PC-9 (cell line): ENCODE measurements around the gene CNTNAP2. TPM values are rescaled to one million over a fixed set of nuclear protein-coding genes. Genes with fewer than 3 reads are reported as not detected.
A peak's percentile ranks its signal among the peaks of the same experiment; 100 is the strongest.

Experiments
- BruUV-seq: library from RNA; stranded (reverse); fragments of 400-500 nt; replicated peaks from 2 replicates; lab custom pipeline; 2021; lab: Mats Ljungman, UMichigan
- CTCF ChIA-PET: fragments of 300-600 bp; sonication (Branson Sonifier 250); formaldehyde crosslinking; loops from one replicate; lab custom pipeline; 2022; ENCODE audit warnings: antibody characterized with exemption; lab: Charles Lee
- POLR2A ChIA-PET: fragments of 300-600 bp; sonication (Branson Sonifier 250); formaldehyde crosslinking; loops from one replicate; lab custom pipeline; 2022; ENCODE audit warnings: antibody characterized with exemption; ENCODE audit not compliant: unreplicated experiment; lab: Charles Lee
- DNase-seq, 2 experiments: peaks; one replicate each; pipeline versions ENCODE4 v3.0.0 to v3.0.0-alpha.2; 2015 to 2022; ENCODE audit warnings: mixed read lengths in 1 of 2
- H2AFZ ChIP-seq: fragments of 200-600 bp; sonication (generic); 2 replicates; pipeline ENCODE4 v1.8.1; 2017; ENCODE audit warnings: antibody characterized with exemption
- H3F3A ChIP-seq: fragments of 200-600 bp; sonication (generic); 2 replicates; pipeline ENCODE4 v1.8.1; 2017; ENCODE audit warnings: antibody characterized with exemption, mild to moderate bottlenecking, low read depth; ENCODE audit not compliant: insufficient read depth
- H3K27ac ChIP-seq: fragments of 200-600 bp; sonication (generic); 2 replicates; pipeline ENCODE4 v1.6.1; 2016; ENCODE audit warnings: mixed run types
- H3K27me3 ChIP-seq: fragments of 200-600 bp; sonication (generic); 2 replicates; pipeline ENCODE4 v1.6.1; 2016; ENCODE audit warnings: low read depth, mixed run types; ENCODE audit not compliant: insufficient read depth
- H3K36me3 ChIP-seq: fragments of 200-600 bp; sonication (generic); 2 replicates; pipeline ENCODE4 v1.6.1; 2016; ENCODE audit warnings: low read depth, mixed run types
- H3K4me1 ChIP-seq: fragments of 200-600 bp; sonication (generic); replicated peaks from 2 replicates; pipeline ENCODE4 v1.6.1; 2016; ENCODE audit warnings: mixed run types; ENCODE audit not compliant: insufficient read depth
- H3K4me2 ChIP-seq: fragments of 200-600 bp; sonication (generic); 2 replicates; pipeline ENCODE4 v1.6.1; 2017; ENCODE audit warnings: mixed run types
- H3K4me3 ChIP-seq: fragments of 200-600 bp; sonication (generic); 2 replicates; pipeline ENCODE4 v1.6.1; 2016; ENCODE audit warnings: mixed run types
- H3K79me2 ChIP-seq: fragments of 200-600 bp; sonication (generic); 2 replicates; pipeline ENCODE4 v1.6.1; 2017; ENCODE audit warnings: low read depth, mixed run types
- H3K9me2 ChIP-seq: fragments of 200-600 bp; sonication (generic); 2 replicates; pipeline ENCODE4 v1.8.1; 2017; ENCODE audit warnings: mild to moderate bottlenecking; ENCODE audit not compliant: insufficient read depth
- H3K9me3 ChIP-seq: fragments of 200-600 bp; sonication (generic); 2 replicates; pipeline ENCODE4 v1.8.1; 2016; ENCODE audit warnings: low read depth; ENCODE audit not compliant: insufficient read depth
- H4K20me1 ChIP-seq: fragments of 200-600 bp; sonication (generic); 2 replicates; pipeline ENCODE4 v1.8.1; 2017; ENCODE audit not compliant: insufficient read depth
- CTCF ChIP-seq: fragments of 200-600 bp; sonication (generic); conservative IDR thresholded peaks from 2 replicates; pipeline ENCODE4 v1.6.1; 2017; ENCODE audit warnings: mixed run types, antibody characterized with exemption, mild to moderate bottlenecking, moderate library complexity
- EZH2 ChIP-seq: fragments of 200-600 bp; sonication (generic); IDR thresholded peaks from 2 replicates; pipeline ENCODE4 v1.8.0; 2017; ENCODE audit warnings: antibody characterized with exemption, low read depth
- intact Hi-C: fragments of 100-400 bp; cut with micrococcal nuclease; formaldehyde crosslinking; loops from one replicate; pipeline ENCODE4 v1.10.0; 2022; ENCODE audit not compliant: unreplicated experiment
- total RNA-seq: library from RNA; stranded (reverse); gene quantifications from 2 replicates; pipeline ENCODE4 v1.2.3, GENCODE V29; 2021

The CNTNAP2 gene
- total RNA-seq, 1 experiment from 2014 or later = not detected

DNA sequence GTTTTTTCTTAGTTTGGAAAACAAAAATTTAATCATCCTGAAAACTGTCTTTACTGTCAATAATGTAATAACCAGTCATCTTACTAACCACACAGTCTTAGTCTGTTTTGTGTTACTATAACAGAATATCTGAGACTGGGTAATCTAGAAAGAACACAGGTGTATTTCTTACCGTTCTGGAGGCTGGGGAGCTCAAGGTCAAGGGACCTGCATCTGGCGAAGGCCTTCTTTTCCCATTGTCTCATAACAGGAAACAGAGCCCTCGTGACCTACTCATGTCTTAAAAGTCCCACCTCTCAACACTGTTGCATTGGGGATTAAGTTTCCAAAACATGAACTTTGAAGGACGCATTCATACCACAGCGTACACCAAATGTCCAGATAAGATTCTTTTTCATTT, 932.3 kb downstream of the CNTNAP2 start:
- H3K79me2 ChIP-seq = no peaks in the 10 kb centered on the region
- BruUV-seq = no TSS peak
- H3K27me3 ChIP-seq = no peaks in the 10 kb centered on the region
- intact Hi-C loops = no loop called here
- DNase-seq = no peak
- ChIA-PET CTCF (no interaction called here), POLR2A (no interaction called here)
- no peaks in the 10 kb centered on the region for H3K36me3 ChIP-seq
- H3K27ac ChIP-seq = no peak overlapping the region
- no peaks in the 10 kb centered on the region; the same call in 1 of the 2 replicates for H3K9me2 ChIP-seq
- H3K4me3 ChIP-seq = no peak overlapping the region
- TF ChIP-seq CTCF (no peak), EZH2 (no peak)
- H3K4me2 ChIP-seq = no peak overlapping the region
- H4K20me1 ChIP-seq = no peaks in the 10 kb centered on the region
- peaks cover 3% of the 10 kb centered on the region; the same call in 1 of the 2 replicates for H3K9me3 ChIP-seq
- 0 out of 2 replicates have a peak overlapping the region, but pooled peaks have one; percentile 55 for H2AFZ ChIP-seq
- H3F3A ChIP-seq = no peaks in the 10 kb centered on the region
- H3K4me1 ChIP-seq = no peaks in the 10 kb centered on the region

DNA sequence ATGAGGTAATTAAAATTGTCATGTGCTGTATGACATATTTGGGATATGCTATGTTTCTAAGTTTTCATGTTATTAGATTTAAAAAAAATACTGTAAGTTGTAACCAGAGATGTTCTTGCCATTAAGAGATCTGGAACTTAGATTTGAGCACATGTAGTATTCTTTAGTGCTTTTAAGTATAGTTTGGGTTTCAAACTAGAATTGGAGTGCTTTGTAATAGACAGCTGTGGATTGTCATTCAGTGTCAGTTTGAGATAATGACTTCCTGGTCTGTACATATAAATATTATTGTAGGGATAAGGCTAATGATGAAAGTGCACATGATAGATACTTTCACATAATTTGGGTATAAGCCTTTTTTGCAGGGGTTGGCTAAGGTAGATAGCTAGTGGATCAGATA, 936.2 kb downstream of the CNTNAP2 start:
- no TSS peak for BruUV-seq
- POLR2A ChIA-PET = no interaction called here
- H3K36me3 ChIP-seq = no peaks in the 10 kb centered on the region
- intact Hi-C loops = no loop called here
- CTCF ChIA-PET = no interaction called here
- no peak overlapping the region for H2AFZ ChIP-seq
- no peaks in the 10 kb centered on the region for H3K9me2 ChIP-seq
- H3F3A ChIP-seq = no peaks in the 10 kb centered on the region
- no peaks in the 10 kb centered on the region for H3K27me3 ChIP-seq
- H3K79me2 ChIP-seq = no peaks in the 10 kb centered on the region
- no peak overlapping the region for H3K4me3 ChIP-seq
- no peak for DNase-seq
- H3K4me1 ChIP-seq = no peaks in the 10 kb centered on the region
- no peak for TF ChIP-seq CTCF
- TF ChIP-seq EZH2 = no peak
- peaks cover 3% of the 10 kb centered on the region; the same call in 1 of the 2 replicates for H3K9me3 ChIP-seq
- H4K20me1 ChIP-seq = no peaks in the 10 kb centered on the region
- no peak overlapping the region for H3K27ac ChIP-seq
- no peak overlapping the region for H3K4me2 ChIP-seq

DNA sequence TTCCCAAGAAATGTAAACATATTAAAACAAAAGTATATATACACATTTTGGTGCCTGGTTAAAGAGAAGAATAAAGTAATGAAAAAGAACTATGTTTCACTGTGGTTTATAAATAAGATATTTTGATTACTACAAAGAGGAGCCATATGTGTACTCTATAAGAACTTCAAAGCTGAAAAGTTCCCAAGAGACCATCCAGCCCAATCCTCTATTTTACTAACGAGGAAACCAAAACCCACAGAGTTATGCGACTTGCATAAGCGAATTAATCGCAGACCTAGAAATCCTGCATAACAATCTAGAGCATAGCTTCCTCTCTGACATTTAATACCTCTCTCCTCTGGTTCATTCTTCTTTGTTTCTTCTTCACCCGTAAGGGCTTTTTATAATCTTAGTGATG, 937.1 kb downstream of the CNTNAP2 start:
- Histone ChIP-seq H3K4me3 (no peak overlapping the region), H4K20me1 (no peaks in the 10 kb centered on the region), H3K79me2 (no peaks in the 10 kb centered on the region), H3K9me2 (no peaks in the 10 kb centered on the region), H3K27ac (no peak overlapping the region), H3K27me3 (no peaks in the 10 kb centered on the region), H3K4me2 (no peak overlapping the region), H2AFZ (no peak overlapping the region), H3K4me1 (no peaks in the 10 kb centered on the region), H3K9me3 (peaks cover 3% of the 10 kb centered on the region; the same call in 1 of the 2 replicates), H3K36me3 (no peaks in the 10 kb centered on the region), H3F3A (no peaks in the 10 kb centered on the region)
- intact Hi-C loops = no loop called here
- ChIA-PET POLR2A (interaction anchor here (0.6 kb wide), 1 partner anchor 640 kb away, joined by 3 read pairs; no protein-coding TSS in a partner anchor), CTCF (no interaction called here)
- TF ChIP-seq CTCF (no peak), EZH2 (no peak)
- BruUV-seq = no TSS peak
- no peak for DNase-seq
